NT2/D1 (cell line): ENCODE data around the gene ZFHX3.

Source experiments
- DNase-seq: peaks from one replicate; pipeline ENCODE4 v3.0.0-alpha.2; 2011; ENCODE audit warnings: low read depth, low spot score
- H3K27me3 ChIP-seq: 2 replicates; pipeline ENCODE4 v1.6.0; 2011; ENCODE audit warnings: mild to moderate bottlenecking; ENCODE audit not compliant: insufficient read length, insufficient read depth
- H3K36me3 ChIP-seq: 2 replicates; pipeline ENCODE4 v1.6.1; 2011; ENCODE audit warnings: mild to moderate bottlenecking, low read length, mixed read lengths; ENCODE audit not compliant: insufficient read depth, insufficient read length
- H3K4me1 ChIP-seq: 2 replicates; pipeline ENCODE4 v1.5.1; 2011; ENCODE audit not compliant: insufficient read depth, insufficient read length
- H3K4me3 ChIP-seq: 2 replicates; pipeline ENCODE4 v1.5.1; 2011; ENCODE audit warnings: low read depth; ENCODE audit not compliant: insufficient read length
- H3K9ac ChIP-seq: 2 replicates; pipeline ENCODE4 v1.6.0; 2011; ENCODE audit warnings: low read depth; ENCODE audit not compliant: insufficient read length
- H3K9me3 ChIP-seq: 2 replicates; pipeline ENCODE4 v1.5.1; 2011; ENCODE audit warnings: mild to moderate bottlenecking, low read length; ENCODE audit not compliant: insufficient read depth
- SUZ12 ChIP-seq: IDR thresholded peaks from 2 replicates; pipeline ENCODE4 v1.6.1; 2011; ENCODE audit not compliant: insufficient read length, insufficient read depth; ENCODE audit errors: extremely low read depth
- YY1 ChIP-seq: IDR thresholded peaks from 2 replicates; pipeline ENCODE4 v1.6.1; 2011; ENCODE audit not compliant: insufficient read length, insufficient read depth
- ZNF274 ChIP-seq: IDR thresholded peaks from 2 replicates; pipeline ENCODE4 v1.6.1; 2011; ENCODE audit warnings: mild to moderate bottlenecking, low read depth, low read length

Gene ZFHX3

GRCh38 chr16:72946063-72946462, 101.9 kb downstream of the ZFHX3 start:
- H3K4me1 ChIP-seq, result peaks cover 5% of the 10 kb centered on the region
- no peak overlapping the region for H3K9ac ChIP-seq
- peaks cover 14% of the 10 kb centered on the region for H3K36me3 ChIP-seq
- no peak overlapping the region for H3K4me3 ChIP-seq
- 0 out of 2 replicates have a peak, but pooled peaks cover 5% of the 10 kb centered on the region for H3K9me3 ChIP-seq
- no peak for DNase-seq
- TF ChIP-seq YY1 (no peak), SUZ12 (no peak), ZNF274 (no peak)
- no peaks in the 10 kb centered on the region for H3K27me3 ChIP-seq

GRCh38 chr16:72945611-72946010, 102.3 kb downstream of the ZFHX3 start:
- Histone ChIP-seq H3K4me1 (peaks cover 5% of the 10 kb centered on the region), H3K9ac (no peak overlapping the region), H3K27me3 (no peaks in the 10 kb centered on the region), H3K4me3 (no peak overlapping the region), H3K36me3 (peaks cover 11% of the 10 kb centered on the region), H3K9me3 (0 out of 2 replicates have a peak, but pooled peaks cover 5% of the 10 kb centered on the region)
- no peak for DNase-seq
- TF ChIP-seq ZNF274, result no peak
- TF ChIP-seq YY1, result no peak
- TF ChIP-seq SUZ12, result no peak

- H3K9me3 ChIP-seq, result 0 out of 2 replicates have a peak, but pooled peaks cover 2% of the 10 kb centered on the region
- H3K27me3 ChIP-seq, result no peaks in the 10 kb centered on the region
- peaks cover 5% of the 10 kb centered on the region for H3K4me1 ChIP-seq
- H3K9ac ChIP-seq, result no peak overlapping the region
- peaks cover 4% of the 10 kb centered on the region for H3K36me3 ChIP-seq
- H3K4me3 ChIP-seq, result no peak overlapping the region
- no peak for DNase-seq
- TF ChIP-seq SUZ12 (no peak), YY1 (no peak), ZNF274 (no peak)
These were observed 103.0 kb downstream of the ZFHX3 start for GRCh38 chr16:72944757-72945485.

GRCh38 chr16:72942021-72942420, 105.9 kb downstream of the ZFHX3 start:
- no peak for DNase-seq
- Histone ChIP-seq H3K9ac (no peak overlapping the region), H3K36me3 (peaks cover 3% of the 10 kb centered on the region), H3K27me3 (peaks cover 2% of the 10 kb centered on the region), H3K4me1 (peaks cover 5% of the 10 kb centered on the region), H3K9me3 (no peaks in the 10 kb centered on the region), H3K4me3 (no peak overlapping the region)
- TF ChIP-seq SUZ12 (no peak), ZNF274 (no peak), YY1 (no peak)

- Histone ChIP-seq H3K9ac (no peak overlapping the region), H3K9me3 (no peaks in the 10 kb centered on the region), H3K27me3 (peaks cover 2% of the 10 kb centered on the region), H3K4me3 (no peak overlapping the region), H3K36me3 (no peaks in the 10 kb centered on the region), H3K4me1 (peaks cover 5% of the 10 kb centered on the region)
- TF ChIP-seq SUZ12, result no peak
- TF ChIP-seq ZNF274, result no peak
- no peak for TF ChIP-seq YY1
- DNase-seq, result no peak
These were observed 107.0 kb downstream of the ZFHX3 start for GRCh38 chr16:72940886-72941285.

GRCh38 chr16:72939247-72939646, 108.7 kb downstream of the ZFHX3 start:
- no peak overlapping the region for H3K9ac ChIP-seq
- DNase-seq, result no peak
- no peaks in the 10 kb centered on the region for H3K9me3 ChIP-seq
- H3K4me1 ChIP-seq, result peaks cover 5% of the 10 kb centered on the region
- TF ChIP-seq YY1 (no peak), ZNF274 (no peak), SUZ12 (no peak)
- no peak overlapping the region for H3K4me3 ChIP-seq
- H3K36me3 ChIP-seq, result no peaks in the 10 kb centered on the region
- H3K27me3 ChIP-seq, result peaks cover 2% of the 10 kb centered on the region

- Histone ChIP-seq H3K4me1 (peaks cover 5% of the 10 kb centered on the region), H3K27me3 (peaks cover 2% of the 10 kb centered on the region), H3K9me3 (no peaks in the 10 kb centered on the region), H3K36me3 (no peaks in the 10 kb centered on the region), H3K4me3 (no peak overlapping the region), H3K9ac (no peak overlapping the region)
- TF ChIP-seq YY1 (no peak), SUZ12 (no peak), ZNF274 (no peak)
- DNase-seq, result no peak
These were observed 109.1 kb downstream of the ZFHX3 start for GRCh38 chr16:72938795-72939164.
